H9 (cell line): ENCODE measurements around the gene DNAJC8. TPM values are rescaled to one million over a fixed set of nuclear protein-coding genes. Genes with fewer than 3 reads are reported as not detected.
A peak's percentile ranks its signal among the peaks of the same experiment; 100 is the strongest.

ENCODE experiments used
- DNase-seq: peaks from one replicate; pipeline ENCODE4 v3.0.0-alpha.2; 2017
- H2AFZ ChIP-seq: one replicate; pipeline ENCODE4 v1.6.1; 2013; ENCODE audit warnings: mild to moderate bottlenecking, low read length, control low read depth, moderate library complexity
- H2AK5ac ChIP-seq: 2 replicates; pipeline ENCODE4 v1.6.1; 2013; ENCODE audit warnings: low read length, control low read depth, mixed read lengths; ENCODE audit not compliant: insufficient read length
- H2BK120ac ChIP-seq: one replicate; pipeline ENCODE4 v1.6.1; 2013; ENCODE audit warnings: low read depth, mild to moderate bottlenecking, low read length, control low read depth, inconsistent platforms; ENCODE audit not compliant: poor library complexity, severe bottlenecking
- H2BK12ac ChIP-seq: 2 replicates; pipeline ENCODE4 v1.6.1; 2013; ENCODE audit warnings: low read length, control low read depth, mixed read lengths, low read depth; ENCODE audit not compliant: insufficient read length
- H2BK15ac ChIP-seq: 2 replicates; pipeline ENCODE4 v1.6.1; 2013; ENCODE audit warnings: low read depth, low read length, control low read depth
- H2BK20ac ChIP-seq: one replicate; pipeline ENCODE4 v1.6.1; 2013; ENCODE audit warnings: low read depth, mild to moderate bottlenecking, low read length, control low read depth, inconsistent platforms; ENCODE audit not compliant: poor library complexity, severe bottlenecking
- H2BK5ac ChIP-seq: 2 replicates; pipeline ENCODE4 v1.6.1; 2013; ENCODE audit warnings: low read length, control low read depth, mixed read lengths; ENCODE audit not compliant: insufficient read length
- H3K14ac ChIP-seq: 2 replicates; pipeline ENCODE4 v1.6.1; 2013; ENCODE audit warnings: low read length, control low read depth; ENCODE audit not compliant: insufficient read depth
- H3K18ac ChIP-seq: 2 replicates; pipeline ENCODE4 v1.6.1; 2013; ENCODE audit warnings: low read depth, mild to moderate bottlenecking, mixed read lengths, low read length, control low read depth; ENCODE audit not compliant: insufficient read length
- H3K23ac ChIP-seq: 2 replicates; pipeline ENCODE4 v1.6.1; 2013; ENCODE audit warnings: low read length, control low read depth, mixed read lengths, low read depth; ENCODE audit not compliant: insufficient read length
- H3K23me2 ChIP-seq: 2 replicates; pipeline ENCODE4 v1.6.1; 2013; ENCODE audit warnings: low read depth, mild to moderate bottlenecking, mixed read lengths, low read length, control low read depth; ENCODE audit not compliant: insufficient read length, poor library complexity, severe bottlenecking
- H3K27ac ChIP-seq: 2 replicates; pipeline ENCODE4 v1.5.1; 2013; ENCODE audit warnings: low read length, control low read depth, mixed read lengths, low read depth; ENCODE audit not compliant: insufficient read length
- H3K27me3 ChIP-seq: 2 replicates; pipeline ENCODE4 v1.6.1; 2013; ENCODE audit warnings: low read length, control low read depth, inconsistent platforms; ENCODE audit not compliant: insufficient read depth
- H3K4ac ChIP-seq: 2 replicates; pipeline ENCODE4 v1.6.1; 2013; ENCODE audit warnings: low read depth, mild to moderate bottlenecking, control low read depth, inconsistent platforms, low read length, moderate library complexity
- H3K4me1 ChIP-seq: 2 replicates; pipeline ENCODE4 v1.6.1; 2013; ENCODE audit warnings: low read length, control low read depth, inconsistent platforms; ENCODE audit not compliant: insufficient read depth
- H3K4me2 ChIP-seq: 2 replicates; pipeline ENCODE4 v1.6.1; 2013; ENCODE audit warnings: low read length, control low read depth, mixed read lengths; ENCODE audit not compliant: insufficient read length, insufficient read depth
- H3K56ac ChIP-seq: 2 replicates; pipeline ENCODE4 v1.6.1; 2013; ENCODE audit warnings: low read depth, mild to moderate bottlenecking, mixed read lengths, low read length, control low read depth; ENCODE audit not compliant: insufficient read length
- H3K79me1 ChIP-seq: 2 replicates; pipeline ENCODE4 v1.6.1; 2013; ENCODE audit warnings: low read depth, mild to moderate bottlenecking, moderate library complexity, low read length, control low read depth, inconsistent platforms; ENCODE audit not compliant: insufficient read depth, poor library complexity, severe bottlenecking
- H3K79me2 ChIP-seq: 2 replicates; pipeline ENCODE4 v1.6.1; 2013; ENCODE audit warnings: low read length, control low read depth, inconsistent platforms; ENCODE audit not compliant: insufficient read depth
- H3K9ac ChIP-seq: 2 replicates; pipeline ENCODE4 v1.6.1; 2013; ENCODE audit warnings: low read length, control low read depth, mixed read lengths; ENCODE audit not compliant: insufficient read length; ENCODE audit errors: extremely low read depth
- H3K9me3 ChIP-seq: one replicate; pipeline ENCODE4 v1.6.1; 2013; ENCODE audit warnings: low read depth, low read length, inconsistent platforms; ENCODE audit not compliant: control insufficient read depth
- H3T11ph ChIP-seq: one replicate; pipeline ENCODE4 v1.6.1; 2013; ENCODE audit warnings: mild to moderate bottlenecking, low read length, control low read depth, inconsistent platforms
- H4K20me1 ChIP-seq: one replicate; pipeline ENCODE4 v1.6.1; 2013; ENCODE audit not compliant: control insufficient read depth, insufficient read length, insufficient read depth
- H4K5ac ChIP-seq: 2 replicates; pipeline ENCODE4 v1.6.1; 2013; ENCODE audit warnings: low read depth, mild to moderate bottlenecking, mixed read lengths, low read length, control low read depth; ENCODE audit not compliant: insufficient read length
- H4K8ac ChIP-seq: replicated peaks from 2 replicates; pipeline ENCODE4 v1.6.1; 2013; ENCODE audit warnings: low read length, control low read depth, mixed read lengths, low read depth; ENCODE audit not compliant: insufficient read length
- H4K91ac ChIP-seq: 2 replicates; pipeline ENCODE4 v1.6.1; 2013; ENCODE audit warnings: low read depth, mild to moderate bottlenecking, moderate library complexity, mixed read lengths, low read length, control low read depth; ENCODE audit not compliant: insufficient read length
- H3K27ac Mint-ChIP-seq, 3 experiments: 2 replicates in 2 of 3; 3 replicates in 1 of 3; pipeline ENCODE4 v1.8.0; 2020 to 2021; ENCODE audit warnings: mixed read lengths in 3 of 3, mild to moderate bottlenecking in 1 of 3, moderate library complexity in 1 of 3
- H3K27me3 Mint-ChIP-seq: 2 replicates; pipeline ENCODE4 v1.8.0; 2021; ENCODE audit warnings: low read depth, mild to moderate bottlenecking, moderate library complexity, mixed read lengths
- H3K36me3 Mint-ChIP-seq, 3 experiments: 2 replicates in 2 of 3; 3 replicates in 1 of 3; pipeline ENCODE4 v1.8.0; 2020 to 2021; ENCODE audit warnings: low read depth in 3 of 3, mixed read lengths in 3 of 3; ENCODE audit not compliant: insufficient read depth in 1 of 3
- H3K4me1 Mint-ChIP-seq, 2 experiments: 2 replicates each; pipeline ENCODE4 v1.8.0; 2020; ENCODE audit warnings: mixed read lengths in 2 of 2
- H3K4me3 Mint-ChIP-seq, 2 experiments: 2 replicates in 1 of 2; 3 replicates in 1 of 2; pipeline ENCODE4 v1.8.0; 2020 to 2021; ENCODE audit warnings: mild to moderate bottlenecking in 2 of 2, mixed read lengths in 2 of 2, moderate library complexity in 1 of 2
- H3K9me3 Mint-ChIP-seq, 2 experiments: 2 replicates in 1 of 2; 3 replicates in 1 of 2; pipeline ENCODE4 v1.8.0; 2020; ENCODE audit warnings: mild to moderate bottlenecking in 2 of 2, mixed read lengths in 2 of 2, moderate library complexity in 1 of 2
- CTCF ChIP-seq: fragments of 200-600 bp; sonication (generic); conservative IDR thresholded peaks from 3 replicates; pipeline ENCODE4 v1.8.0; 2021; ENCODE audit warnings: antibody characterized with exemption, mild to moderate bottlenecking
- WGBS: extraction: QIAGEN DNeasy Blood & Tissue Kit; methylation state at CpG from one replicate; pipeline ENCODE4 v1.1.7; 2013; ENCODE audit warnings: missing lambda C conversion rate, low lambda C conversion rate, mixed read lengths; ENCODE audit not compliant: insufficient read length; ENCODE audit errors: extremely low coverage; 5-methylcytosine and 5-hydroxymethylcytosine counted together
- total RNA-seq: library from RNA; stranded (reverse); gene quantifications from 2 replicates; pipeline ENCODE4 v1.2.1, GENCODE V29; 2021

The DNAJC8 gene
- total RNA-seq, 1 experiment from 2014 or later: 132 TPM

DNA sequence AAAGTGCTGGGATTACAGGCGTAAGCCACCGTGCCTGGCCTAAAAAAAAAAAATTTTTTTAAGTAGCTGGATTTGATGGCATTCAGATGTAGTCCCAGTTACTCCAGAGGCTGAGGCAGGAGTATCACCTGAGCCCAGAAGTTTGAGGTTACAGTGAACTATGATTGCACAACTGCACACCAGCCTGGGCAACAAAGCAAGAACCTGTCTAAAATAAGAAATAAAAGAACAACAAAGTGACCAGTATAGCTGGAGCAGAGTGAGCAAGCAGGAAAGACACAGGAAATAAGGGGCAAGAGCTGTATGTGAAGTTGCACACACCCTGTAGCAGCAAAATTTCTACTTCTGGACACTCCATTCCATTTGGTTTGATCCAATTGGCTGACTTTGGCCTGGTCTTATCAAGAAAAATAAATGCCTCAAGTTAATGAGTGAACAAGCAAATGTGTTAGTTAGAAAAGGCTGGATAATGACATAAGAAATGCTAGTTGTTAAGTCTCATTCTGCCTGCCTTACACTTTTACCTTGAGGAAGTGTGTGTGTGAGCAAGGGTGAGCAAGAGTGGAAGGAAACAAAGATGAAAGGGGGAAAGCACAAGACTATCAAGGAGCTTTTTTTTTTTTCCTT is 11.0 kb upstream of the DNAJC8 start:
- Histone ChIP-seq H4K91ac (no peak overlapping the region), H2AK5ac (no peak overlapping the region), H3K4me2 (no peak overlapping the region), H3K79me1 (no peaks in the 10 kb centered on the region), H2AFZ (no peak overlapping the region), H2BK120ac (no peak overlapping the region), H3K9me3 (no peaks in the 10 kb centered on the region), H3K23ac (no peak overlapping the region), H3K27ac (no peak overlapping the region), H3K23me2 (peaks cover 8% of the 10 kb centered on the region), H4K20me1 (no peaks in the 10 kb centered on the region), H2BK15ac (no peak overlapping the region), H4K8ac (no peak overlapping the region), H3K14ac (no peak overlapping the region), H3T11ph (no peak overlapping the region), H3K27me3 (no peaks in the 10 kb centered on the region), H3K56ac (no peak overlapping the region), H3K18ac (no peak overlapping the region), H3K4me1 (no peaks in the 10 kb centered on the region), H3K79me2 (no peaks in the 10 kb centered on the region), H3K9ac (no peak overlapping the region), H4K5ac (no peak overlapping the region), H3K4ac (no peak overlapping the region), H2BK12ac (no peak overlapping the region), H2BK20ac (no peak overlapping the region), H2BK5ac (no peak overlapping the region)
- H3K9me3 Mint-ChIP-seq: no peaks in the 10 kb centered on the region
- H3K27ac Mint-ChIP-seq: peak overlapping the region in 1 of 3 experiments; percentile 87; a peak in 1 of 7 replicates
- H3K27me3 Mint-ChIP-seq: no peaks in the 10 kb centered on the region
- DNase-seq: no peak
- TF ChIP-seq CTCF: no peak
- H3K36me3 Mint-ChIP-seq: peaks cover 0 to 2% (median 0%) of the 10 kb centered on the region in 3 experiments; a peak in 1 of 7 replicates
- H3K4me1 Mint-ChIP-seq: peaks cover 20 to 21% of the 10 kb centered on the region in 2 experiments
- no CpG with 5 or more reads among the region's 2 CpGs for WGBS
- H3K4me3 Mint-ChIP-seq: no peak overlapping the region
